Pancreas (tissue), 10 donors: ENCODE data around the gene TCF3. TPM values are rescaled to one million over a fixed set of nuclear protein-coding genes. Genes with fewer than 3 reads are reported as not detected.

ENCODE experiments used
- ATAC-seq, 4 donors: fragments of 200-7000 bp; cut with Tn5 transposase; one replicate each; pipeline versions ENCODE4 v1.8.0 to v1.9.1; 2020; ENCODE audit warnings: mild to moderate bottlenecking in 4 of 4, moderate library complexity in 4 of 4
- DNase-seq, 6 donors: peaks; one replicate each; pipeline ENCODE4 v3.0.0-alpha.2; 2020
- FAIRE-seq: peaks from 2 replicates; lab custom pipeline; 2012; peaks lifted over from hg19 to GRCh38; lab: Jason Lieb, UNC
- H3K27ac ChIP-seq, 4 donors: fragments of 200-600 bp; sonication (generic); 1 replicate in 3 of 4; 2 replicates in 1 of 4; pipeline versions ENCODE4 v1.5.0 to v1.8.0; 2020
- H3K27me3 ChIP-seq, 4 donors: fragments of 200-600 bp; one replicate each; pipeline ENCODE4 v1.8.0; 2021
- H3K36me3 ChIP-seq, 3 donors: fragments of 200-600 bp; sonication (generic) in 1 of 3; one replicate each; pipeline versions ENCODE4 v1.5.0 to v1.8.0; 2020 to 2021
- H3K4me1 ChIP-seq, 3 donors: fragments of 200-600 bp; one replicate each; pipeline ENCODE4 v1.8.0; 2021
- H3K4me3 ChIP-seq, 4 donors: fragments of 200-600 bp; sonication (generic) in 2 of 4; one replicate each; pipeline versions ENCODE4 v1.5.0 to v1.8.0; 2020 to 2021
- H3K9me3 ChIP-seq, 4 donors: fragments of 200-600 bp; one replicate each; pipeline ENCODE4 v1.8.0; 2021
- WGBS, 2 donors: extraction: QIAGEN DNeasy Blood & Tissue Kit; methylation state at CpG; one replicate each; pipeline ENCODE4 v1.1.7; 2013; 5-methylcytosine and 5-hydroxymethylcytosine counted together
- intact Hi-C, 3 donors: fragments of 100-400 bp; cut with DNase I; formaldehyde crosslinking; loops; one replicate each; pipeline versions ENCODE4 v1.11.1 to v1.14.2; 2022
- polyA plus RNA-seq, 2 donors: library from polyadenylated mRNA; stranded (reverse); fragments of 200-250 nt; gene quantifications; one replicate each; pipeline ENCODE4 v1.2.3, GENCODE V29; 2013
- total RNA-seq, 6 donors: library from RNA; stranded (reverse); fragmentation: NEBNext Ultra II Directional in 4 of 6; extraction: Animal tissue kit (Norgen Biotek cat#: 25700) in 4 of 6; gene quantifications; one replicate each; pipeline versions ENCODE4 v1.2.1 to v1.2.4, GENCODE V29; 2021 to 2023
- TF ChIP-seq, protein P1 (sequence below), 4 donors: fragments of 200-600 bp; sonication (generic) in 3 of 4; IDR thresholded peaks; one replicate each; pipeline versions ENCODE4 v1.5.0 to v1.8.0; 2021; ENCODE audit warnings: antibody characterized with exemption in 4 of 4
- donor health status: healthy with polysubstance abuse.
- donor health status: DM: no; HTN: no; CAD: no; lungs with moderate emphysema.
- donor health status: DM: no; HTN: no; CAD: no.
- donor health status: control.
- donor health status: control.
- donor health status: Bipolar disorder and iron deficiency.
- donor health status: DM: yes; HTN: yes; CAD: no.
- donor health status: DM: no; HTN: no; CAD: no.
- donor health status: DM: no; HTN: no; CAD: no.
- donor health status: DM: yes; HTN: yes; CAD: no.

The TCF3 gene
- total and polyA plus RNA-seq, 8 donors, result 19.8 to 41.9 (median 26.7) TPM

DNA sequence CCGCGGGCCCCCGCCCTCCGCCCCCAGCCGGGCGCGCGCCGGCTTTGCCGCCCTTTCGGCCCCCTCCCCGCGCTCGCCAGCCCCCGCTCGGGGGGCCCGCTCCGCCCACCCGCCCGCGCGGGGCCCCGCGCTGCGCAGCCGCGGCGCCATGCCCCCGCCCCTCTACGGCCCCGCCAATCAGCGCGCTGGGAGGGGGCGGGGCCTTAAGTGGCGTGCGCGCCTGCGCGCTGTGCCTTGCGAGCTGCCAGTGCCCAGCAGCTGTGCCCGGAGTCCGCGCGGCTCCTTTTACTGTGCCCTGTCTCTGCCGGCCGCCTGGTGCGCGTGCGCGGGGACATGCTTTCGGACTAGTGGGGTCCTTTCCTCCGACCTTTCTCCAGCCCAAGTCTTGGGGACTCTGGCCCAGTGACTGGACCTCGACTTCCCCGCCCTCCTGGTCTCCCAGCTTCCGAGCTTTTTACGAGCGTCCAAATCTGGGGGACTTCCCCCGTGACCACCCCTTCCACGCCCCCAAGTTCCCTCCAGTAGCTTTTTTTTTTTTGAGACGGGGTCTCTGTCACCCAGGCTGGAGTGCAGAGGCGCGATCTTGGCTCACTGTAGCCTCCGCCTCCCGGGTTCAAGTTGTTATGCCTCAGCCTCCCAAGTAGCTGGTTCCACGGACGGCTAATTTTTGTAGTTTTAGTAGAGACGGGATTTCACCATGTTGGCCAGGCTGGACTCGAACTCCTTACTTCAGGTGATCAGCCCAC is 59.5 kb downstream of the TCF3 start, which contains the start of gene MBD3:
Gene MBD3 (minus strand): TSS at position 111 of the 746 bp plus-strand sequence. CDS start 234 bp downstream, outside the sequence.
- 1% methylated on average over 39 to 68 of the region's 68 CpGs for WGBS, 2 donors
- intact Hi-C loops, result no loop called here
- peak within 1 kb of the TSS; percentile 62 to 85 (median 66) for H3K4me3 ChIP-seq
- no peak for FAIRE-seq
- peak; percentile 90 to 96 (median 92) for ATAC-seq
- H3K27ac ChIP-seq, result peak within 1 kb of the TSS; percentile 78 to 93 (median 88)
- peaks cover 5 to 9% (median 9%) of the 10 kb centered on the region in 3 donors for H3K36me3 ChIP-seq
- DNase-seq, result peak; percentile 90 to 99 (median 95)
- no peaks in the 10 kb centered on the region for H3K27me3 ChIP-seq
- H3K4me1 ChIP-seq, result peaks cover 0 to 13% (median 0%) of the 10 kb centered on the region in 3 donors
- TF ChIP-seq, protein P1, sequence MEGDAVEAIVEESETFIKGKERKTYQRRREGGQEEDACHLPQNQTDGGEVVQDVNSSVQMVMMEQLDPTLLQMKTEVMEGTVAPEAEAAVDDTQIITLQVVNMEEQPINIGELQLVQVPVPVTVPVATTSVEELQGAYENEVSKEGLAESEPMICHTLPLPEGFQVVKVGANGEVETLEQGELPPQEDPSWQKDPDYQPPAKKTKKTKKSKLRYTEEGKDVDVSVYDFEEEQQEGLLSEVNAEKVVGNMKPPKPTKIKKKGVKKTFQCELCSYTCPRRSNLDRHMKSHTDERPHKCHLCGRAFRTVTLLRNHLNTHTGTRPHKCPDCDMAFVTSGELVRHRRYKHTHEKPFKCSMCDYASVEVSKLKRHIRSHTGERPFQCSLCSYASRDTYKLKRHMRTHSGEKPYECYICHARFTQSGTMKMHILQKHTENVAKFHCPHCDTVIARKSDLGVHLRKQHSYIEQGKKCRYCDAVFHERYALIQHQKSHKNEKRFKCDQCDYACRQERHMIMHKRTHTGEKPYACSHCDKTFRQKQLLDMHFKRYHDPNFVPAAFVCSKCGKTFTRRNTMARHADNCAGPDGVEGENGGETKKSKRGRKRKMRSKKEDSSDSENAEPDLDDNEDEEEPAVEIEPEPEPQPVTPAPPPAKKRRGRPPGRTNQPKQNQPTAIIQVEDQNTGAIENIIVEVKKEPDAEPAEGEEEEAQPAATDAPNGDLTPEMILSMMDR (IDR thresholded peaks at IDR 0.05), result peak in 1 of 4 donors; percentile 12
- no peaks in the 10 kb centered on the region for H3K9me3 ChIP-seq

DNA sequence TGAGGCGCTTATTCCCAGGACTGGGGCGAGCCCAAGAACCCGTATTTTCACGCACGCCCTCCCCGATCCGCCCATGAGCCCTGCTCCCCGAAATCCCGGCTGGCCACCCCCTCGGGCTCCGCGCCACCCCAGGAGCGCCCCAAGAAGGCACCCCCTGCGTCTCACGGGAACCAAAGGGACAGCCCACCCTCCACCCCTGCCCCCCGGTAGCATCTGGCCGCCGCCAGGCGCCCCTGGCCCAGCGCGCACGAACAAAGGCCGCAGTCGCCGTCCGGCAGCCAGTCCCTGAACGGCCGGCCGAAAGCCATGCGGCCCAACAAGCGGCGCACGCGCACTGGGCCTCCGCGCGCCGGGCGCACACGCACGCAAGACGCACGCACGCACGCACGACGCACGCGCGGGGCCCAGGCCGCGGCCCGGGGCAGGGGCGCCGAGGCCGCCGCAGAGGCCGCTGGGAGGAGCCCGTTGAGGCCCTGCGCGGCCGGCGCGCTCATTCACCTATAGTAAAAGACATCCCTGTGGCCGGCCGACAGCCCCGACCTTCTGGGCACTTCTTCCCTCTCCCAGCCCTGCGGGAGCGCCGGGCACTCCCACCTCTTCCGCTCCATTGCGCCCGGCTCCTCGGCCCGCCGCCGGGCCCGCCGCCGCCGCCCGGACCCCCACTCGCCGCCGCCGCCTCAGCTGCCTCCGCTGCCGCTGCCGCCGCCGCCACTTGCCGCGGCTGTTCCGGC is 60.2 kb downstream of the TCF3 start:
- DNase-seq (peak; percentile 81 to 96 (median 91)), FAIRE-seq (no peak), ATAC-seq (peak; percentile 79 to 88 (median 86))
- intact Hi-C loops, result no loop called here
- Histone ChIP-seq H3K9me3 (no peaks in the 10 kb centered on the region), H3K4me1 (peaks cover 0 to 13% (median 0%) of the 10 kb centered on the region in 3 donors), H3K36me3 (peaks cover 0 to 2% (median 2%) of the 10 kb centered on the region in 3 donors), H3K27ac (peak overlapping the region; percentile 78 to 93 (median 88)), H3K27me3 (no peaks in the 10 kb centered on the region), H3K4me3 (peak overlapping the region; percentile 62 to 85 (median 66))
- 0% methylated on average over 34 to 94 of the region's 94 CpGs for WGBS, 2 donors
- TF ChIP-seq, protein P1 (IDR thresholded peaks at IDR 0.05), result no peak

DNA sequence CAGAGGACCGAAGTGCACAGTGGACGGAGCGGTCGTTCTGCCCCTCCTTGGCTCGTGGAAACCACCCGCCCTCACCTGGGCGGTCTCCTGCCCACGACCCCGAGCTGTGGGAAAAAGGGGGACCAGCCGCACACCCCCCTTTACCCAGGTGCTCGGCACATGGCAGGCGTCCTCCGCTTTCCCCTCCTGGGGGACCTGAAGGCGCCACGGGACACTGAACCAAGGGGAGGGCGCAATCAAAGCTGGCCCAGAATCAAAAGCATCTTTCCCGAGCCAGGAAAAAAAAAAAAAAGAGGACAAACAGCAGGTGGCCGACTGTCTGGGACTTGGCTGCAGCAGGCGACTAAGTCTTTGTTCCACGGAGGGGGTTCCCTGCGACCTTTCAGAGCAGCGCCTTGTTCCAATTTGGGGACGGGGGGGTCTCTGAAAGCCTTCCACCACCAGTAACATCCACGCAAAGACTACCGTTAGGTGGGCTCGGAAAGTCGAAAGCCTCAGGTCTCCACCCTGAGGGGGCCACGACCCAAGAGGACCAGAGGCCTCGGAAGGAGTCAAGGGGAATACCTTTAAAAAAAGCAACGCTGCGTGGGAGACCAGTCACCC is 60.9 kb downstream of the TCF3 start:
- Histone ChIP-seq H3K9me3 (no peaks in the 10 kb centered on the region), H3K36me3 (no peaks in the 10 kb centered on the region), H3K4me3 (peak overlapping the region; percentile 62 to 85 (median 66)), H3K27me3 (no peaks in the 10 kb centered on the region), H3K4me1 (peaks cover 0 to 13% (median 0%) of the 10 kb centered on the region in 3 donors), H3K27ac (peak overlapping the region; percentile 78 to 93 (median 88))
- FAIRE-seq, result no peak
- WGBS, 2 donors, result 1 to 2% methylated on average over 30 to 31 of the region's 31 CpGs
- intact Hi-C loops, result no loop called here
- ATAC-seq, result peak; percentile 2 to 12 (median 6)
- peak in 2 of 6 donors; percentile 33 to 71 for DNase-seq
- TF ChIP-seq, protein P1 (IDR thresholded peaks at IDR 0.05), result no peak

DNA sequence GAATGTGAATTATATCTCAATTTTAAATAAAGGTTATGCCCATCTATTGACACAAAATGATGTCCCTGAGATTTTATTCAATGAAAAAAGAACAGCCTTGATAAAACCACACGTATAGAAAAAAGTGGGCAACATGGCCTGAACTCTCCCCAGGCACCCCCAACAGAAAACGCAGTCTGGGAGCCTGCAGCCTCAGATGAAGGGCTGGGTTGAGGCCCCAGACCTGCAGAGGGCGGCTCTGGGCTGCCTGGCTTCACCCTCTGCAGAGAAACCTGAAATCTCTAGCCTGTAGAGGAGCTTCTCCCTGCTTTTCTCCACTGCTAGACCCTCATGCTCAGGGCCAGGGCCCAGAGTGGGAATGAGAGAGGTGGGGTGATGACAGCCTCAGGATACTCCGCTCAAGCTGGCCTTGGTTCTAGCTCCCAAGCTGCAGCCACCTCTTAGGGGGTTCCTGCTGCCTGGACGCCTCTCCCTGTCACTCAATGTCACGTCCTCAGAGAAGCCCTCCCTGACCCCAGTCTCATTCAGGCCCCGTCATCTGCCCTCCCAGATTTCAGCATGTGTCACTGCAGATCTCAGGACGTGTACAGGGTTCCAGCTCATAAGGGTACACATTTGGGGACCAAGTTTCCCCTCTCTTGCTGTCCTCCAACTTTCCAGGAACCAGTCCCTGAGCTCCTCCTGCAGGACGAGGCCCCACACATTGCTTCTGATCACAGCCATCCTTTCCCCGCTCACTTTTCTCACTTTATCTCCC is 61.6 kb downstream of the TCF3 start:
- Histone ChIP-seq H3K4me1 (peaks cover 0 to 13% (median 0%) of the 10 kb centered on the region in 3 donors), H3K27ac (no peak overlapping the region), H3K36me3 (no peaks in the 10 kb centered on the region), H3K9me3 (no peaks in the 10 kb centered on the region), H3K4me3 (peak overlapping the region in 3 of 4 donors; percentile 62 to 85 (median 65)), H3K27me3 (no peaks in the 10 kb centered on the region)
- intact Hi-C loops, result no loop called here
- TF ChIP-seq, protein P1 (IDR thresholded peaks at IDR 0.05), result no peak
- ATAC-seq (no peak), DNase-seq (no peak), FAIRE-seq (no peak)
- 33 to 40% methylated on average over 10 of the region's 10 CpGs for WGBS, 2 donors
